Measurements from ENCODE around the gene ADK. TPM values are rescaled to one million over a fixed set of nuclear protein-coding genes. Genes with fewer than 3 reads are reported as not detected.
"Not testable (repeated sequence)": the region's sequence is repeated elsewhere in the genome, so short reads cannot be mapped to it uniquely, and the experiment has no call there.

The ADK gene
- total RNA-seq, 1 donor from 2014 or later: 62.0 TPM

DNA sequence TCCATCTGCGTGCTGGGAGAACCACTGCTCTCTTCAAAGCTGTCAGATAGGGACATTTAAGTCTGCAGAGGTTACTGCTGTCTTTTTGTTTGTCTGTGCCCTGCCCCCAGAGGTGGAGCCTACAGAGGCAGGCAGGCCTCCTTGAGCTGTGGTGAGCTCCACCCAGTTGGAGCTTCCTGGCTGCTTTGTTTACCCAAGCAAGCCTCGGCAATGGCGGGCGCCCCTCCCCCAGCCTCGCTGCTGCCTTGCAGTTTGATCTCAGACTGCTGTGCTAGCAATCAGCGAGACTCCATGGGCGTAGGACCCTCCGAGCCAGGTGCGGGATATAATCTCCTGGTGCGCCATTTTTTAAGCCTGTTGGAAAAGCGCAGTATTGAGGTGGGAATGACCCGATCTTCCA is 422.5 kb downstream of the ADK start:
- H3K4me1 ChIP-seq (ENCODE audit: insufficient read depth, low read length); DNase-seq (ENCODE audit: low read depth); H4K20me1 ChIP-seq (ENCODE audit: insufficient read depth, low read length); H3K4me3 ChIP-seq (ENCODE audit: insufficient read depth, low read depth, low read length); H3K27ac ChIP-seq (ENCODE audit: low read depth, low read length); H3K4me1 Mint-ChIP-seq (ENCODE audit: low read depth, unreplicated experiment); H2AFZ ChIP-seq (ENCODE audit: low read depth, low read length); H3K9me3 Mint-ChIP-seq (ENCODE audit: unreplicated experiment); FAIRE-seq; H3K79me2 ChIP-seq (ENCODE audit: insufficient read depth, low read length); H3K27me3 Mint-ChIP-seq (ENCODE audit: low read depth, unreplicated experiment); H3K4me3 Mint-ChIP-seq (ENCODE audit: unreplicated experiment); H3K9me3 ChIP-seq (ENCODE audit: insufficient read depth, low read depth, low read length); H3K27ac Mint-ChIP-seq (ENCODE audit: unreplicated experiment); H3K9ac ChIP-seq (ENCODE audit: low read length); H3K4me2 ChIP-seq (ENCODE audit: low read length); H3K36me3 ChIP-seq (ENCODE audit: insufficient read depth, low read length); H3K27me3 ChIP-seq (ENCODE audit: insufficient read depth, low read length): not testable (repeated sequence)
- peaks cover 17% of the 10 kb centered on the region for H3K36me3 Mint-ChIP-seq (ENCODE audit: low read depth, unreplicated experiment)

DNA sequence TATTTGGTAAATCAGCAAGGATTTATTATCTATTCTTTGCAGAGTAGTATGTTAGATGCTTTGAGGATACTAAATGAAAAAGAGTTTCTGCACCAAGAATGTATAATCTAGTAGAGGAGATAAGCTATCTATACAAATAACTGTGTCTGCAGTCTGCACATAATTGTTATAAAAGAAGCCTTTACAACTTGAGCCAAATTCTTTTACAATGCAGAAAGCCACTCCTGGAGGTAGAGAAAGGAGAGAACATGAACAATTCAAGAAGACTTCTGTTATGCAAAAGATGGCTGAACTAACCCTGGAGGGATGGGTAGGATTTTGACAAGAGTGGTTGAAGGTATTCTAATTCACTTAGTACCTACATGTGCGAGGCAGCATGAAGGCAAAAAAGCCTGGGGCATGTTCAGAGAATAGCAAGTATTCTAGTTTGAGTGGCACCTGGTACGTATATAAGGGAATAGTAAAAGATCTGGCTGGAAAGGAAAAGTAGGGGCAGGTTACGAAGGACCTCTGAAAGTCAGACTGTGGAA is 424.2 kb downstream of the ADK start:
- Histone ChIP-seq H3K9ac (ENCODE audit: low read length) (no peak overlapping the region), H3K36me3 (ENCODE audit: insufficient read depth, low read length) (no peaks in the 10 kb centered on the region), H3K4me3 (ENCODE audit: insufficient read depth, low read depth, low read length) (no peak overlapping the region), H3K79me2 (ENCODE audit: insufficient read depth, low read length) (no peaks in the 10 kb centered on the region), H3K27ac (ENCODE audit: low read depth, low read length) (no peak overlapping the region), H4K20me1 (ENCODE audit: insufficient read depth, low read length) (no peaks in the 10 kb centered on the region), H3K27me3 (ENCODE audit: insufficient read depth, low read length) (no peaks in the 10 kb centered on the region), H3K4me2 (ENCODE audit: low read length) (no peak overlapping the region), H3K9me3 (ENCODE audit: insufficient read depth, low read depth, low read length) (no peaks in the 10 kb centered on the region), H3K4me1 (ENCODE audit: insufficient read depth, low read length) (no peaks in the 10 kb centered on the region), H2AFZ (ENCODE audit: low read depth, low read length) (no peak overlapping the region)
- Mint-ChIP-seq H3K27me3 (ENCODE audit: low read depth, unreplicated experiment) (no peaks in the 10 kb centered on the region), H3K27ac (ENCODE audit: unreplicated experiment) (no peak overlapping the region), H3K9me3 (ENCODE audit: unreplicated experiment) (peaks cover 4% of the 10 kb centered on the region), H3K36me3 (ENCODE audit: low read depth, unreplicated experiment) (peaks cover 22% of the 10 kb centered on the region), H3K4me3 (ENCODE audit: unreplicated experiment) (no peak overlapping the region), H3K4me1 (ENCODE audit: low read depth, unreplicated experiment) (no peaks in the 10 kb centered on the region)
- DNase-seq (ENCODE audit: low read depth) (peak; percentile 16), FAIRE-seq (no peak)
- TF ChIP-seq, protein P1, sequence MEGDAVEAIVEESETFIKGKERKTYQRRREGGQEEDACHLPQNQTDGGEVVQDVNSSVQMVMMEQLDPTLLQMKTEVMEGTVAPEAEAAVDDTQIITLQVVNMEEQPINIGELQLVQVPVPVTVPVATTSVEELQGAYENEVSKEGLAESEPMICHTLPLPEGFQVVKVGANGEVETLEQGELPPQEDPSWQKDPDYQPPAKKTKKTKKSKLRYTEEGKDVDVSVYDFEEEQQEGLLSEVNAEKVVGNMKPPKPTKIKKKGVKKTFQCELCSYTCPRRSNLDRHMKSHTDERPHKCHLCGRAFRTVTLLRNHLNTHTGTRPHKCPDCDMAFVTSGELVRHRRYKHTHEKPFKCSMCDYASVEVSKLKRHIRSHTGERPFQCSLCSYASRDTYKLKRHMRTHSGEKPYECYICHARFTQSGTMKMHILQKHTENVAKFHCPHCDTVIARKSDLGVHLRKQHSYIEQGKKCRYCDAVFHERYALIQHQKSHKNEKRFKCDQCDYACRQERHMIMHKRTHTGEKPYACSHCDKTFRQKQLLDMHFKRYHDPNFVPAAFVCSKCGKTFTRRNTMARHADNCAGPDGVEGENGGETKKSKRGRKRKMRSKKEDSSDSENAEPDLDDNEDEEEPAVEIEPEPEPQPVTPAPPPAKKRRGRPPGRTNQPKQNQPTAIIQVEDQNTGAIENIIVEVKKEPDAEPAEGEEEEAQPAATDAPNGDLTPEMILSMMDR (IDR thresholded peaks at IDR 0.05; ENCODE audit: insufficient read depth, low read depth, low read length): no peak
- no peak for TF ChIP-seq EZH2 (IDR thresholded peaks at IDR 0.05; ENCODE audit: insufficient read depth, low read length)

DNA sequence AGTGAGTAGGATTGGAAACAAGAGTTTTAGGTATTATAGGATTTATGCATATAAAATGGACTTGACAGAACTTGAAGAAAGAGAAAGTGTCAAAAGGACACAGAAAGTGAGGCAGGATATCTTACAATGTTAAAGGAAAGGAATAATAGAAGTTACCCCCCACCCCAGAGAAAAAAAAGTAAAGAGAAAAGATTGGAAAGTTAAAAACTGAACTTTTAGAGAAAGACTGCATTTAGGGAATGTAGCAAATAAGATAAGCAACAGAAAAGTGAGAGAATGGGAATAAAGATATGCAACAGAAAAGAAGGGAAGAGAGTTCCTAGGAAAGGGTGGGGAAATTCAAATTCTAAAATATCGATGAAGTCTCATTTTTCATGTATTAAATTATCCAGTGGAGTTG is 424.9 kb downstream of the ADK start:
- no peak overlapping the region for H3K27ac Mint-ChIP-seq (ENCODE audit: unreplicated experiment)
- H3K27me3 Mint-ChIP-seq (ENCODE audit: low read depth, unreplicated experiment): no peaks in the 10 kb centered on the region
- H3K36me3 Mint-ChIP-seq (ENCODE audit: low read depth, unreplicated experiment): peaks cover 25% of the 10 kb centered on the region
- no peak for DNase-seq (ENCODE audit: low read depth)
- H3K4me2 ChIP-seq (ENCODE audit: low read length): no peak overlapping the region
- no peak for FAIRE-seq
- H4K20me1 ChIP-seq (ENCODE audit: insufficient read depth, low read length): no peaks in the 10 kb centered on the region
- H3K4me3 Mint-ChIP-seq (ENCODE audit: unreplicated experiment): no peak overlapping the region
- no peak overlapping the region for H3K4me3 ChIP-seq (ENCODE audit: insufficient read depth, low read depth, low read length)
- no peak for TF ChIP-seq EZH2 (IDR thresholded peaks at IDR 0.05; ENCODE audit: insufficient read depth, low read length)
- TF ChIP-seq, protein P1 (IDR thresholded peaks at IDR 0.05; ENCODE audit: insufficient read depth, low read depth, low read length): no peak
- no peaks in the 10 kb centered on the region for H3K27me3 ChIP-seq (ENCODE audit: insufficient read depth, low read length)
- no peaks in the 10 kb centered on the region for H3K9me3 ChIP-seq (ENCODE audit: insufficient read depth, low read depth, low read length)
- no peak overlapping the region for H3K27ac ChIP-seq (ENCODE audit: low read depth, low read length)
- H3K9ac ChIP-seq (ENCODE audit: low read length): no peak overlapping the region
- H3K4me1 ChIP-seq (ENCODE audit: insufficient read depth, low read length): no peaks in the 10 kb centered on the region
- H2AFZ ChIP-seq (ENCODE audit: low read depth, low read length): no peak overlapping the region
- H3K4me1 Mint-ChIP-seq (ENCODE audit: low read depth, unreplicated experiment): no peaks in the 10 kb centered on the region
- no peaks in the 10 kb centered on the region for H3K36me3 ChIP-seq (ENCODE audit: insufficient read depth, low read length)
- peaks cover 6% of the 10 kb centered on the region for H3K9me3 Mint-ChIP-seq (ENCODE audit: unreplicated experiment)
- no peaks in the 10 kb centered on the region for H3K79me2 ChIP-seq (ENCODE audit: insufficient read depth, low read length)
